NCI-H460 (cell line): Measurements from ENCODE around the gene TM9SF1. TPM values are rescaled to one million over a fixed set of nuclear protein-coding genes. Genes with fewer than 3 reads are reported as not detected.

Experiments
- DNase-seq: peaks from one replicate; pipeline ENCODE4 v3.0.0-alpha.2; 2016; ENCODE audit warnings: low read depth; ENCODE audit errors: extremely low read depth
- total RNA-seq: library from RNA; depleted of rRNA; stranded (reverse); fragments of >200 nt; shearing (Covaris generic); gene quantifications from 2 replicates; pipeline ENCODE4 v1.2.3, GENCODE V29; 2014

Gene TM9SF1
- total RNA-seq, 1 experiment from 2014 or later, result 63.5 TPM

DNA sequence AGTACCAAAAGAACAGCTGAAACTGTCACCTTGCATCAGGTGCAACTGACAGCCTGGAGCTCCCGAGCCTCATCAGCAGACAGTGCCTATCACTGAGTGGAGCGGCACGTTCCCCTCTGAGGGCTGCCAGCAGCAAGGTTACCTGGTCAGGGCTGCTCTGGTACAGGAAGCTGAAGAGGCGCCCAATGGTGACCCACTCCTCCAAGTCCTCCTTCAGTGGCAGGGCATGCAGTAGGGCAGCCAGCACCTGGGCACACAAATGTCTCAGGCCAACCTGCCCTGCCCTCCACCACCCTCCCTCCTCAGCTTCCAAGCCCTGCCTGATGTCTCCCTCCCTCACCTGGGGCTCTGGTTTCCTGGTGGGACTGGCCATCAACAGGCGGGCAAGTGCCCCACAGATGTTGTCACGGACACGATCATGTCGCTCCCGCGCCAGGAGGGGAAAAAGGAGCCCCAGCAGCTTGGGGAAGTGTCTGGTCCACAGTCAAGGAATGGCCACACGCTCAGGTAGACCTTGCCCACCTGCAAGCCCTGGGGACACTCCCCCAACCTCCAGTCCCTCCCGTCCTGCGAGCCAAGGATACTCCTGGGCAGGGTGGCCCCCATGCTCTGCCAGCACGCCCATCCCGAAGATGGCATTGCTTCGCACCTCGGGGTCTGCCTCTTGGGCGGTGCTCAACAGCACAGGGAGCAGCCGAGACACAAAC lies 13.7 kb downstream of the TM9SF1 start:
- DNase-seq, result no peak

DNA sequence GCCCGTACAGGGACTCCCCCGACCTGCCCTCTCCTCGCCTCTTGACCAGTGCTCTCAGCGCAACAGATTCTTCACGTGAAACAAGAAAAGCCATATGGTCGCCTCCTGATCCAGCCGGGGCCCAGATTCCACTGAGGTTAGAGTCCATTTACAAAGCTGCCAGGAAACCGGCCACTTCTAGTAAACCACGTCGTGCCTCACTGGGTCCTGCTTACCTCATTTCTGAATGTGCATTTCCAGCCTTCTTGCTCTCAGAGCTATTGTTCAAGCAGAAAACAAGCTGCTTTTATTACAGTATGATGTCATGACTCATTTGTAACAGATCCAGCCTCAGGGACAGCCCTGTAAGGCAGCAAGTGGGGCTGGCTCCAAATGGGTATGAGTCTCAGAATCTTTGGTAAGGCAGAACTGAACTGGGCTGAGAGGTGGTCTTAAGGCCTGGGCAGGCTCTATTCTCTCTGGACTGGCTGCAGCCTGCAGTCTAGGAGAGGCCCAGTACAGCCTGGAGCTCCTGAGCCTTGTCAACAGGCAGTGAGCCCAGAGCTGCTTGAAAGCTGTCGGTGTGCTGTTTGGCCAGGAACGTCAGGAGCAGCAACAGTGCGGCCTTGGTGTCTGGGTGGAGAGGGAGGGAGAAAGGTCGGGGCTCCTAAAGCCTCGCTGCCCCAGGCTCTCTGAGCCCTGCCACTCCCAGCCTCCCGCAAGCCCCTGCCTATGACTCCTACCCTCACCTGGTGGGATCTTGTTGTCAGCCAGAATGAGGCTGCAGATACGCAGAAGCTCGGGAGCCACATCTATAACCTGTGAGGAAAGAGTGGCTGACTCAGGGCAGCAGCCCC lies 15.1 kb downstream of the TM9SF1 start:
- DNase-seq, result no peak

DNA sequence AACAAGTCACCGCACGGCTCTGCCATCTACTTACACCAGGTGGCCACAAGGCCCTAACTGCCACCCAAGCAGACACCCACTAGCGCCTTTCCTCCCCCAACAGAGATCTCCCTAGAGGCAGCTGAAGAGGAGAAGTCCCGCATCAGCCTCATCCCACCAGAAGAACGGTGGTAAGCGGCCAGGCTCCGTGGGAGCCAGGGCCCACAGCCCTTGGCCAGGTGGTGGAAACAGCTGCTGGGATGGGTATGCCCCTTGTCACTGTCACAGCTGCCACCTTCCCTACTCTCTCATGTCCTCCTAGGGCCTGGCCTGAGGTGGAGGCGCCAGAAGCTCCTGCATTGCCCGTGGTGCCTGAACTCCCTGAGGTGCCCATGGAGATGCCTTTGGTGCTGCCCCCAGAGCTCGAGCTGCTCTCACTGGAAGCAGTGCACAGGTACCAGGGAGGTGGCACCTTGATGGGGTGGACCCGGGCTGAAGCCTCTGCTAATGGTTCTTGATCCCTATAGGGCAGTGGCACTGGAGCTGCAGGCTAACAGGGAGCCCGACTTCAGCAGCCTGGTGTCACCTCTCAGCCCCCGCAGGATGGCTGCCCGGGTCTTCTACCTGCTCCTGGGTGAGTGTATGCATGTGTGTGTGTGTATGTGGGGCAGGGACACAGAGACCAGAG lies 15.8 kb downstream of the TM9SF1 start:
- no peak for DNase-seq

DNA sequence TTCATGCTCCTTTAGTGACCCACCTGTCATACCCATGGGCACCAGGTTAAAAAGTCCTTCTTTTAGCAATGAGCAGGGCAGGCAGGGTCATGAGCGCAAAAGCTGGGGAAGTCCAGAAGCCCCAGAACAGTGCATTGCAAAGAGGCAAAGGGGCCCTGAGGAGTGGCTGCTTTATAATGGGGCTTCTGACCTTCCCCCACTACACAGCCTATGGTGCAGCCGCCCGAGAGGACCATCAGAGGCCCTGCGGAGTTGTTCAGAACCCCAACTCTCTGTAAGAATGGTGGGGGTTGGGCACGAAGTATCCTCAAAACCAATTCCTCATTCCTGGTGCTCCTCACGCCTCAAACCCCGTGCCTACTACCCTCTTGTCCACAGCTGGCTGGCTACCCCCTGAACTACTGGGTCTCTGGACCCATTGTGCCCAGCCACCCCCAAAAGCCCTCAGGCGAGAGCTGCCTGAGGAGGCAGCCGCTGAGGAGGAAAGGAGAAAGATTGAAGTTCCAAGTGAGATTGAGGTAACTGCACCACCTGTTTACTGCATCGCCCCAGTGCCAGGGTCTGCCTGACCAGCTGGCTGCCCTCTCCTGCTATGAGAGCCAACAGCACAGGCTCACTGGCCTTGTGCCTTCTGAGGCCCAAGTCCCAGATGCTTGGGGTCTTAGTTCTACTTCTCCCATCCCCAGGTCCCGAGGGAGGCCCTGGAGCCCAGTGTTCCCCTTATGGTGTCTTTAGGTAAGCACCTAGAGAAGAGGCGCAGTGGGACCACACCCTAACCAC lies 16.7 kb downstream of the TM9SF1 start:
- no peak for DNase-seq

DNA sequence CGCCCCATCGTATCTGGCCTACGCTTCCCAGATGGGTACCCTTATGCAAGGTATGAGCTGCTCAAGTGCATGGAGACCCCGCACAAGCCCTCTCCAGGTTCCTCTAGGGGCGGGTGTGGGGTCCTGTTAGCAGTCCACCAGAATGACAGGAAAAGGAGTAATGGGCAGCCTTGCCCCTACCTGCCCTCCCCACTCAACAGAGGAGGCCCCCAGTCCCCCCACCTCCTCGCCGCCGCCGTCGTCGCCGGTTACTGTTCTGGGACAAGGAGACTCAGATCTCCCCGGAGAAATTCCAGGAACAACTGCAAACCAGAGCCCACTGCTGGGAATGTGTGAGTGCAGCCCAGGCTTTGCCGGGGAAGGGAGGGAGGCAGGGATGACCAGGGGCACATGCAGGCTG lies 17.4 kb downstream of the TM9SF1 start:
- no peak for DNase-seq

DNA sequence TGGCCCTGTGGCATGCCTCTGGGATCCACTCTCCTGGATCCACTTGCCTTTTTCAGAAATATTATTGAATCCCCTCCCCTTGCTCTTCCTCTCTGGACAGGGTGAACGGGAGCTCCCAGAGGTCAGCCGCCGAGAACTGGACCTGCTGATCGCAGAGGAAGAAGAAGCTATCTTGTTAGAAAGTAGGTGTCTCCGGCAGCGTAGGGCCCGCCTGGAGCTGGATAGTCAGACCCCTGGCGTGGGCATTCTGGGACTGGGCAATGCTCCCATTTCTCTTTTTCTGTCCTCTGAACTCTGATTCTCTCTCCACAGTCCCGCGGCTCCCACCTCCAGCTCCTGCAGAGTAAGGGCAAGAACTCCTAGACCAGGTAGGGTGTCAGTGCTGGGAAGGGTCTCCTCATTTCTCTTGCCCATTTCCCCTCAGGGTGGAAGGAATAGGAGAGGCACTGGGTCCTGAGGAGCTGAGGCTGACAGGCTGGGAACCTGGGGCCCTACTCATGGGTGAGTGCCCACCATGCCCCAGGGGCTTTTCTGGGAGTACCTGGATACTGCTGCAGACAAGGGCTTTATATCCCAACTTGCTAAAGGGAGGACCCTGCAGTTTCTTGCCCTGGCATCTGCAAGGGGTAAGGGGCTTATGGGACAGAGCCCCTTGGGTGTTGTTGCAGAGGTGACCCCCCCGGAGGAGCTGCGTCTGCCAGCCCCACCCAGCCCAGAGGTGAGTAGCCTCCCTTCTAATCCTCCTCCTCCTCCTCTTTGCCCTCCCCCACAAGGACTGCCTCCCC lies 18.0 kb downstream of the TM9SF1 start:
- no peak for DNase-seq

DNA sequence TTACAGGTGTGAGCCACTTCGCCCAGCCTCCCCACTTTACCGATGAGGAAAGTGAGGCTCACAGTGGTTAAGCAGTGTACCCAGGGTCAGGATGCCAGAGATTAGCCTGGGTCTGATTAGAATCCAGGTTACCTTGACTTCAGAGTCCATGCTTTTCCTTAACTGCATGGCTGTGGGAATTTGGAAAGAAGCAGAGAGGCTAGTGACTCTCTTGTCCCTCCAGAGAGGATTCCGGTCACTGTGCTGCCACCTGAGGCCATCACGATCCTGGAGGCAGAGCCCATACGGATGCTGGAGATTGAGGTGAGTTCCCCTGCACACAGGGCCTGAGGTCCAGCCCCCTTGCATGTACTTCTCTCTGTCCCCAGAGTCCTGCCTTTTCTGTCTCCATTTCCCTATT lies 18.6 kb downstream of the TM9SF1 start:
- no peak for DNase-seq

DNA sequence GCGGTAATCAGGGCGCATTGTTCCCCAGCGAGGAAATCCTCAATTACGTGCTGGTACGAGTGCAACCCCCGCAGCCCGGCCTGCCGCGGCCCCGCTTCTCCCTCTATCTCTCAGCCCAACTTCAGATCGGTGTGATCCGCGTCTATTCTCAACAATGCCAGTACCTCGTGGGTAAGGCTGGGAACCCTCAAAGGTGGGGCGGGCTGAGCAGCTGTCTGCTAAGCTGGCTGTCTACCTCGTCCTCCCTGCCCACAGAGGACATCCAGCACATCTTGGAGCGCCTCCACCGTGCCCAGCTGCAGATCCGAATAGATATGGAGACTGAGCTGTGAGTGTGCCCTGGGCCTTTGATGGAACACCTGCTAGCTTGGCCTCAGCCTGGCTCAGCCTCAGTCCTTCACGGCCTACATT lies 22.4 kb downstream of the TM9SF1 start:
- DNase-seq, result no peak

DNA sequence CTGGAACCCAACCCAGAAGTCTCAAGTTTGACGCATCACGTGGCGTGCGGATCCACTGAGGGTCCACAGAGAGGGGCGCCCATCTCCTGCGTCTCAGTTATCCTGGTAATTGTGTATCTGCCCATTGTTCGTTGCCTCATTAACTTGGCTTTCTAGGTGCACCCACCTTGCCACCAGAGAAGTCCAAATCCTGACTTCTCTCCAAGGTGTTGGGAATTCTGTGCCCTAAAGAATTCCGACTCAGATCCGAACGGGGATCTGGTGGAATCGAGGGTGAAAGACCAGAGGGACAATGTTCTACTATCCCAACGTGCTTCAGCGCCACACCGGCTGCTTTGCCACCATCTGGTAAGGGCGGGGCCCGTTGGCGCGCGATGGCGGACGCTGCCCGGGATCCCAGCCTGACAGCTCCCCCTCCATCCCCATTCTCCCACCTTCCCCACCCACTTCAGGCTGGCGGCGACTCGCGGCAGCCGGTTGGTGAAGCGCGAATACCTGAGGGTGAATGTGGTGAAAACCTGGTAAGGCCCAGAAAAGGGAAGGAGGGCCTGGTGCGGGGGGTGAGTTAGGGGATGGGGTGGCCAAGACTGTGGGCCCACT lies 22.9 kb downstream of the TM9SF1 start:
- DNase-seq, result no peak

DNA sequence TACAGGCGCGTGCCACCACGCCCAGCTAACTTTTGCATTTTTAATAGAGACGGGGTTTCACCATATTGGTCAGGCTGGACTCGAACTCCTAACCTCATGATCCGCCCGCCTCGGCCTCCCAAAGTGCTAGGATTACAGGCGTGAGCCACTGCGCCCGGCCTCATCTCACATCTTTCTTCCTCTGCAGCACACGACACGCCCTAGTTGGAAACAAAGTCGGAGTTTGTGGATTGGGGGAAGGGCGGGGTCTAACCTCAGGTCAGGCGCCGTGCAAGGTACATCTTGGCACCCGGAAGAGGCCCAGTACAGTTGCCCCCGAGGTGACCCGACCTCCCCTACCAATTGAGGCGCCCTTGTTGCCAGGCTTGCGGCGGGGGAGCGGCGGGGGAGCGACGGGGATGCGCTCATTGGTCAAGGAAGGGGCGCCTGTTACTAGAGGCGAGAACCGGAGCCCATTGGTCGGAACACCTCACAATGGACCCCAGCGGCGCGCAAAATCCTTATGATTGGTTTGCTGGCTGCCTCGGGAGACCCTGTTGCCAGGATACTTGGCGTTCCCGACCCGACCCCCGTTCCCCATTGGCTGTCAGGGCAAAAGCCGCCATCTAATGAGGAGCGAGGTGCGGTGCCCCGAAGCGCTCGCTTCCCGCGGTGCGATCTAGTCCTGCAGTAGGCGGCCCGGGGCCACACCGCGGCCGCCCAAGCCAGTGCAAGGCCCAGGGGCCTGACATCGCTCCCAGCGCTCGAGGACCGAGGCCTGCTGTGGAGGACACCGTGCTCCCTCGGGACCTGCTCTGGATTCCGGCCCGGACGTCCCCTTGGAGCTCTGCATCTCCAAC lies 23.6 kb downstream of the TM9SF1 start, which contains the start of gene REC8:
Gene REC8, plus strand, starts transcription at position 659 of the 839 bp plus-strand sequence. CDS start 473 bp downstream, outside the sequence.
- DNase-seq, result no peak

DNA sequence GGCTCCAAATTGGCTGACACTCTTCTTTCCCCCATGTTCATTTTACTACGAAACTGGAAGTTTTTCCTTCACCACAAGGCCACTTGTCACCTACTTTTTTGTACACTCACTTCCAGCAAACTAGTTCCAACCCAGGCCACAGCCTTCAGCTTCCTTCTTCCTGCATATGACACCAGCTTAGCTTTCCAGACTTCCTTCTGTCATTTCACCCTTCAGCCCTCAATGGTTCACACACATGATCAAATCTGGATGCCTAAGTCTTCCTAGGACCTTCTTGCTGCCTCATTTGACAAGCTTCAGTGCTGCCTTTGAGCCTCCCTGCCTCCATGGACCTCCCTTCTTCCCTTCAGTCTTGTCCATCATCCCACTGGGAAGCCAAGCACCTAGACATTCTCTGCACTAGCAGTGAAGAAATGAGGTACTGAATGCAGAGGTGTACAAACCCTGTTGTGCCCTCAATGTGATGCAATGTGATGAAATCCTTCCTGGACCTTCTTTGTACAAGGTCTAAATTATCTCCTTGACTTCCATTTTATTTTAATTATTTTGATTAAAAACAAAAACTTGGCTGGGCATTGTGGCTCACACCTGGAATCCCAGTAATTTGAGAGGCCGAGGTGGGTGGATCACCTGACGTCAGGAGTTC lies 27.6 kb downstream of the TM9SF1 start:
- peak; percentile 22 for DNase-seq

DNA sequence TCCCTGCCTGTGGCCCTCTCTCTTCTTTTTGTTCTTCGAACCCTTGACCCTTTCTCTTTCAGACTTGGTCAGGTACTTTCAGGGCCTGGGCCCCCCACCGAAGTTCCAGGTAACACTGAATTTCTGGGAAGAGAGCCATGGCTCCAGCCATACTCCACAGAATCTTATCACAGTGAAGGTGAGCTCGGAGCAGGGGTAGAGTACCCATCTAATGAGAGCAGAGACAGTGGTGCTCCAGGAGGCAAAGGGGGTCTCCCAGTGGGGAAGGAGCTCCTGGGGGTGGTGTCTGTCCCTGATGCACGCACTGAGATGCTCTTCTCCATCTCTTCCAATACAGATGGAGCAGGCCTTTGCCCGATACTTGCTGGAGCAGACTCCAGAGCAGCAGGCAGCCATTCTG lies 29.5 kb downstream of the TM9SF1 start:
- no peak for DNase-seq

DNA sequence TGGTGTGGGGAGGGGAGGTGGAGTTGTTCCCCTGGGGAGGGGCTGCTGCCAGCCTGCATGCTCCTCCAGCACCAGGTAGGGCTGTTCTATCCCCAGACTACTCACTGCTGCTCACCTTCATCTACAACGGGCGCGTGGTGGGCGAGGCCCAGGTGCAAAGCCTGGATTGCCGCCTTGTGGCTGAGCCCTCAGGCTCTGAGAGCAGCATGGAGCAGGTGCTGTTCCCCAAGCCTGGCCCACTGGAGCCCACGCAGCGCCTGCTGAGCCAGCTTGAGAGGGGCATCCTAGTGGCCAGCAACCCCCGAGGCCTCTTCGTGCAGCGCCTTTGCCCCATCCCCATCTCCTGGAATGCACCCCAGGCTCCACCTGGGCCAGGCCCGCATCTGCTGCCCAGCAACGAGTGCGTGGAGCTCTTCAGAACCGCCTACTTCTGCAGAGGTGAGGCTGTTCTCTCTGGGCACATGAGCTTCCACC lies 30.7 kb downstream of the TM9SF1 start:
- DNase-seq, result no peak

DNA sequence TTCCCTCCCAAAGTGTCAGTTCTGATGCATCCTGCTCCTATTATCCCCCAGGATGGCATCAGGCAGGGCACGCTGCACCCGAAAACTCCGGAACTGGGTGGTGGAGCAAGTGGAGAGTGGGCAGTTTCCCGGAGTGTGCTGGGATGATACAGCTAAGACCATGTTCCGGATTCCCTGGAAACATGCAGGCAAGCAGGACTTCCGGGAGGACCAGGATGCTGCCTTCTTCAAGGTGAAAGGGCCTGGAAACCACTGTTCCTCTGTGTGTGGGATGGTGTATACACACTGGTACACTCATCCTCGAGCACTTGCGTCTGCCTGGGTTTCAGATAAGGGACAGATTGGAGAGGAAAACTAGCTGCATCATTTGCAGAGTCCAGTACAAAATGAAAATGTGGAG lies 33.1 kb downstream of the TM9SF1 start:
- DNase-seq, result no peak

DNA sequence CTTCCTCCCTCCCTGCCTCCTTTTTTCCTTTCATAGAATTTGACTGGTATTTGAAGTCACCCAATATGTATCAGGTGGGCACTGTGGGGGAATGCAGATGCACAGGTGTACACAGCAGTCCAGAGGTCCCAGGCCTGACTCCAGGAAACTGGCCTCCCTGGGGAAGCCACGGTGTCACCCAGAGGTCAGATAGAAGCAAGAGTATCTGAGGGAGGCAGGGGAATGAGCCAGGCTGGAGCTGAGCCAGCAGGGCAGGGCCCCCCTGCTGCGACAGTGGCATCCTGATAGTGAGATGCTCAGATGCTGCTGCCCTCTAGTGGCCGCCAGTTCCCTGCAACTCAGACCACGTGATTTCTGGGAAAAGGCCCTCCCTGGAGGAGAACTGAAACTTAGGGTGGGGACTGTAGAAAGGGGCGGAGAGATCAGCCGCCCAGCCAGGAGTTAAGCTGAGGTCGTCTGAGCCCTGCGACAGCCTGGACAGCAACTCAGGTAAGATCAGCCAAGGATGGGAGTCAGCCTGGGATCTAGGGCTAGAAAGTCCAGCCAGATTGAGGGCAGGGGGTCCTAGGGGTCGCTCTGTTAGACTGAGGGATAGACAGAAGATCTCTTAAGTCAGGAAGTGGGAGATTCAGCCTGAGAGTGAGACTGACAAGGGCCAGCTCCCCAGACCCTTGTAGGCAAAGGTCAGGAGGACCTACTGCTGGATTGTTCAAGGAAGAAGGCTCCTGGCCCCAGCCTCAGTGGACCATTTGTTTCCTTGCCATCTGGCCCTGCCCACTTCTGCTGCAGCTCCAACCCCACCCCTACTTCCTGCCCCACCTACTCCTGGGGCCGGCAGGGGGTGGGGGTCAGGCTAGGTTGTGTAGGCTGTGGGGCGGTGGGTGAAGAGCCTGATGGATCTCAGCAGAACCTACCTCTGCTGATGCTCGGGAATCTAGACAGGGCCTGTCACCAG lies 34.1 kb downstream of the TM9SF1 start, which contains the start of gene IRF9:
Gene IRF9, plus strand, starts transcription at position 416 of the 955 bp plus-strand sequence. CDS start 880 bp downstream, outside the sequence.
- DNase-seq, result peak; percentile 95

DNA sequence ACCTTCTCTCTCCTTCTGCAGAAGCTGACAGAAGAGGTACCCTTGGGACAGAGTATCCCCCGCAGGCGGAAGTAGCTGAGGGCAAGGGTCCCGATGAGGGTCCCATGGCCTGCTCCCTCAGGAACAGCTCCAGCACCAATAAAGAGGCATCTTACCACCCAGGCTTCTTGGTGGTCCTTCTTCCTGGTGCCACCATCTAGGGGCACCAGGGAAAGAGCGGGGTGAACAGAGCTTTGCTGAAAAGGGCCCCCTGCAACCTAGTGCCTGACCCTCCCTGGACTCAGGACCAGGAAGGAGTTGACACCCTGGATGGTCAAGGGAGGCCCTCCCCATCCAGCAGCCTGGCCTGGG lies 34.8 kb downstream of the TM9SF1 start:
- no peak for DNase-seq
